ENCODE measurements around the gene ADARB2.

The ADARB2 gene

GRCh38 chr10:1683649-1684048, 53.7 kb downstream of the ADARB2 start:
- no peak for FAIRE-seq

- no peak for FAIRE-seq
Observed at GRCh38 chr10:1679821-1680650, 57.3 kb downstream of the ADARB2 start.

GRCh38 chr10:1678084-1678483, 59.2 kb downstream of the ADARB2 start:
- FAIRE-seq, result no peak

GRCh38 chr10:1677307-1677939, 59.9 kb downstream of the ADARB2 start:
- no peak for FAIRE-seq

GRCh38 chr10:1674501-1674900, 62.8 kb downstream of the ADARB2 start:
- no peak for FAIRE-seq

GRCh38 chr10:1673568-1674345, 63.6 kb downstream of the ADARB2 start:
- FAIRE-seq, result no peak

- FAIRE-seq, result no peak
Observed at GRCh38 chr10:1672001-1672781, 65.1 kb downstream of the ADARB2 start.

GRCh38 chr10:1671366-1672000, 65.8 kb downstream of the ADARB2 start:
- FAIRE-seq, result no peak

- FAIRE-seq, result no peak
Observed at GRCh38 chr10:1670541-1671365, 66.6 kb downstream of the ADARB2 start.

- FAIRE-seq, result no peak
Observed at GRCh38 chr10:1669433-1669832, 67.9 kb downstream of the ADARB2 start.

- no peak for FAIRE-seq
Observed at GRCh38 chr10:1668399-1668798, 68.9 kb downstream of the ADARB2 start.

- FAIRE-seq, result no peak
Observed at GRCh38 chr10:1667392-1667791, 69.9 kb downstream of the ADARB2 start.

- no peak for FAIRE-seq
Observed at GRCh38 chr10:1666147-1666546, 71.2 kb downstream of the ADARB2 start.

GRCh38 chr10:1665681-1666080, 71.6 kb downstream of the ADARB2 start:
- FAIRE-seq, result no peak

GRCh38 chr10:1665021-1665661, 72.2 kb downstream of the ADARB2 start:
- no peak for FAIRE-seq

GRCh38 chr10:1664333-1664964, 72.9 kb downstream of the ADARB2 start:
- no peak for FAIRE-seq

GRCh38 chr10:1663226-1663625, 74.1 kb downstream of the ADARB2 start:
- FAIRE-seq, result no peak

GRCh38 chr10:1662438-1663025, 74.8 kb downstream of the ADARB2 start:
- no peak for FAIRE-seq

- no peak for FAIRE-seq
Observed at GRCh38 chr10:1661859-1662437, 75.4 kb downstream of the ADARB2 start.

- no peak for FAIRE-seq
Observed at GRCh38 chr10:1661416-1661815, 75.9 kb downstream of the ADARB2 start.
